HepG2 (cell line): ENCODE measurements around the gene FAM83C. TPM values are rescaled to one million over a fixed set of nuclear protein-coding genes. Genes with fewer than 3 reads are reported as not detected.

ENCODE experiments used
- ATF7-NPFF ChIP-seq: sonication (generic); formaldehyde crosslinking; IDR thresholded peaks from 2 replicates; pipeline ENCODE4 v1.8.1; 2023; ENCODE audit warnings: mild to moderate bottlenecking, low read depth, missing genetic modification reagents, moderate library complexity
- BCL3 ChIP-seq: sonication (generic); formaldehyde crosslinking; IDR thresholded peaks from 2 replicates; pipeline ENCODE4 v1.5.1; 2020; ENCODE audit warnings: mild to moderate bottlenecking, missing genetic modification reagents, moderate library complexity
- BRD4 ChIP-seq: sonication (generic); formaldehyde crosslinking; IDR thresholded peaks from 2 replicates; pipeline ENCODE4 v1.4.0; 2020; ENCODE audit warnings: missing genetic modification reagents
- DDIT3 ChIP-seq: sonication (generic); formaldehyde crosslinking; IDR thresholded peaks from 2 replicates; pipeline ENCODE4 v1.4.0; 2020; ENCODE audit warnings: mild to moderate bottlenecking, missing genetic modification reagents
- ELF4 ChIP-seq: sonication (generic); formaldehyde crosslinking; IDR thresholded peaks from 2 replicates; pipeline ENCODE4 v1.5.0; 2020; ENCODE audit warnings: missing genetic modification reagents, mild to moderate bottlenecking, moderate library complexity, borderline replicate concordance
- HDAC6 ChIP-seq: fragments of 200-600 bp; sonication (generic); IDR thresholded peaks from 2 replicates; pipeline ENCODE4 v1.7.0; 2017; ENCODE audit warnings: mild to moderate bottlenecking, antibody characterized with exemption, low read length, low read depth
- JARID2 ChIP-seq: sonication (generic); formaldehyde crosslinking; IDR thresholded peaks from 2 replicates; pipeline ENCODE4 v1.8.1; 2023; ENCODE audit warnings: missing genetic modification reagents, inconsistent platforms; ENCODE audit not compliant: insufficient replicate concordance
- JDP2 ChIP-seq: sonication (generic); formaldehyde crosslinking; IDR thresholded peaks from 2 replicates; pipeline ENCODE4 v1.8.1; 2022; ENCODE audit warnings: missing genetic modification reagents, borderline replicate concordance
- POLR2A ChIP-seq, 2 experiments: IDR thresholded peaks; 2 replicates each; pipeline ENCODE4 v1.6.1; 2011; ENCODE audit warnings: low read depth in 2 of 2, low read length in 2 of 2, mild to moderate bottlenecking in 1 of 2, moderate library complexity in 1 of 2; ENCODE audit not compliant: insufficient read depth in 1 of 2
- RXRA ChIP-seq: sonication (generic); formaldehyde crosslinking; IDR thresholded peaks from 2 replicates; pipeline ENCODE4 v1.5.1; 2020; ENCODE audit warnings: missing genetic modification reagents
- SETDB1 ChIP-seq: sonication (generic); formaldehyde crosslinking; IDR thresholded peaks from 2 replicates; pipeline ENCODE4 v1.5.1; 2020; ENCODE audit warnings: missing genetic modification reagents, mild to moderate bottlenecking, borderline replicate concordance
- SIX1 ChIP-seq: sonication (generic); formaldehyde crosslinking; IDR thresholded peaks from 2 replicates; pipeline ENCODE4 v1.4.0; 2020; ENCODE audit warnings: missing genetic modification reagents, borderline replicate concordance
- SMAD1 ChIP-seq: sonication (generic); formaldehyde crosslinking; IDR thresholded peaks from 2 replicates; pipeline ENCODE4 v1.4.0; 2020; ENCODE audit warnings: missing genetic modification reagents, low read depth, mild to moderate bottlenecking, borderline replicate concordance
- SRY ChIP-seq: sonication (generic); formaldehyde crosslinking; IDR thresholded peaks from 2 replicates; pipeline ENCODE4 v1.8.0; 2022; ENCODE audit warnings: mild to moderate bottlenecking, missing genetic modification reagents
- TRIM24 ChIP-seq: sonication (generic); formaldehyde crosslinking; IDR thresholded peaks from 2 replicates; pipeline ENCODE4 v1.8.0; 2022; ENCODE audit warnings: mild to moderate bottlenecking, missing genetic modification reagents
- ZNF234 ChIP-seq: sonication (generic); formaldehyde crosslinking; conservative IDR thresholded peaks from 2 replicates; pipeline ENCODE4 v1.5.1; 2020; ENCODE audit warnings: mild to moderate bottlenecking, missing genetic modification reagents
- ZNF589 ChIP-seq: sonication (generic); formaldehyde crosslinking; conservative IDR thresholded peaks from 2 replicates; pipeline ENCODE4 v1.8.0; 2022; ENCODE audit warnings: mild to moderate bottlenecking, moderate library complexity, missing genetic modification reagents
- ZNF678 ChIP-seq: sonication (generic); formaldehyde crosslinking; IDR thresholded peaks from 2 replicates; pipeline ENCODE4 v1.4.0; 2020; ENCODE audit warnings: mild to moderate bottlenecking, missing genetic modification reagents
- ZNF709 ChIP-seq: sonication (generic); formaldehyde crosslinking; IDR thresholded peaks from 2 replicates; pipeline ENCODE4 v1.5.0; 2020; ENCODE audit warnings: mild to moderate bottlenecking, missing genetic modification reagents
- ZNF746 ChIP-seq: sonication (generic); formaldehyde crosslinking; IDR thresholded peaks from 2 replicates; pipeline ENCODE4 v1.8.0; 2022; ENCODE audit warnings: mild to moderate bottlenecking, missing genetic modification reagents
- ZNF747 ChIP-seq: sonication (generic); formaldehyde crosslinking; IDR thresholded peaks from 2 replicates; pipeline ENCODE4 v1.8.1; 2023; ENCODE audit warnings: missing genetic modification reagents, mild to moderate bottlenecking, borderline replicate concordance
- ZNF83 ChIP-seq: sonication (generic); formaldehyde crosslinking; IDR thresholded peaks from 2 replicates; pipeline ENCODE4 v1.4.0; 2020; ENCODE audit warnings: missing genetic modification reagents, mild to moderate bottlenecking, borderline replicate concordance
- polyA plus RNA-seq, 8 experiments: library from polyadenylated mRNA; depleted of rRNA in 3 of 8; stranded (reverse) in 7 of 8; unstranded in 1 of 8; fragments of >200 nt; fragmentation: Illumina TruSeq in 4 of 8; extraction: Trizol in 4 of 8; gene quantifications; 2 replicates each; pipeline versions ENCODE4 v1.2.1 to v1.2.3, GENCODE V29; 2011 to 2016; ENCODE audit warnings: low read depth in 4 of 8, missing spikeins in 1 of 8, mixed read lengths in 1 of 8; ENCODE audit not compliant: insufficient read depth in 1 of 8
- total RNA-seq, 5 experiments: library from RNA; depleted of rRNA; stranded (reverse); fragments of >200 nt; fragmentation: Illumina TruSeq; extraction: Trizol; gene quantifications; 2 replicates each; pipeline ENCODE4 v1.2.3, GENCODE V29; 2016; ENCODE audit warnings: low read depth in 1 of 5
- TF ChIP-seq, protein P1 (sequence below): sonication (generic); formaldehyde crosslinking; IDR thresholded peaks from 2 replicates; pipeline ENCODE4 v1.5.1; 2020; ENCODE audit warnings: missing genetic modification reagents, mild to moderate bottlenecking, borderline replicate concordance
- TF ChIP-seq, protein P2 (sequence below): sonication (generic); formaldehyde crosslinking; IDR thresholded peaks from 2 replicates; pipeline ENCODE4 v1.5.1; 2020; ENCODE audit warnings: missing genetic modification reagents, mild to moderate bottlenecking, borderline replicate concordance

FAM83C gene
- total and polyA plus RNA-seq, 2 of the 13 experiments (the other 11 are each of a cell fraction or from before 2014, with no cell fraction given), result 0.04 TPM; not detected in 1

DNA sequence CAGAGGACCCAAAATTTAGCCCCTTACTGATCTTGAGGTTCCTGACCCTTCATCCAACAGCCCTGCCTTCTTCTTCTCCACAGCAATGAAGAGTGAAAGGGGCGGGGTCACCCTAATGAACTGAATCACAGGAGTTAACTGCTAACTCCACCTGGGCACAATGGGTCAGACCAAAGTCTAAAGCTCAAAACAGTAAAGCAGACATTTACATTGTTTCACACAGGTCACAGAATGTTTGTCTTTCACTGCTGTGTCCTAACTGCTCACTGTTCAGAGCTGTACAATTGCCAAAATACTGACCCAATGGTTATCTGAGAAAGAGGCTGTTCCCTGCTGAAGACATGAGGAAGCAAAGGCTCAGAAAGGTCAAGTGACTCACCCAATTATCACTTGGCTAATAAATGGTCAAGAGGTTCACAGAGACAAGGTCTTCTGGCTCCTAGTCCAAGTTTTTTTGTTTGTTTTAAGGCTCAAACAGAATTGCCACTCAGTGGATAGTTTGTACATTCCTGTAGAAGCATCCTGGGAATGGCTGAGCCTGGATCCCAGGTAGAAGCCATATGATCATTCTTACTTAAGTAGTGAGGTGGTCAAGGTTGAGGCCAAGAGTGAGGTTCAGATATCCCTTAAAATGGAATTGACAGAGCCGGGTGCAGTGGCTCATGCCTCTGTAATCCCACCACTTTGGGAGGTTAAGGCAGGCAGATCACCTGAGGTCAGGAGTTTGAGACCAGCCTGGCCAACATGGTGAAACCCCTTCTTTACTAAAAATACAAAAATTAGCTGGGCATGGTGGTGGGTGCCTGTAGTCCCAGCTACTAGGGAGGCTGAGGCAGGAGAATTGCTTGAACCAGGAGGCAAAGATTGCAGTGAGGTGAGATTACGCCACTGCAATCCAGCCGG is 35.1 kb upstream of the FAM83C start (continued):
- TF ChIP-seq ZNF234 (CRISPR knock-in tag) (no peak), POLR2A (IDR thresholded peaks at IDR 0.05; ENCODE audit: insufficient read depth in 1 of 2, low read depth in 2 of 2, low read length in 2 of 2) (peak in 1 of 2 experiments; percentile 12; a peak in 1 of 4 replicates), ZNF83 (CRISPR knock-in tag) (0 out of 2 replicates have a peak, but pooled peaks have one; percentile 57), JARID2 (no peak), HDAC6 (no peak), SIX1 (CRISPR knock-in tag) (peak; percentile 90; the same call in 1 of the 2 replicates), ZNF589 (CRISPR knock-in tag) (peak; percentile 88; the same call in 1 of the 2 replicates), JDP2 (CRISPR knock-in tag) (no peak; the same call in 1 of the 2 replicates), ZNF746 (peak; percentile 74; the same call in 1 of the 2 replicates), DDIT3 (CRISPR knock-in tag) (no peak; the same call in 1 of the 2 replicates), ATF7-NPFF (0 out of 2 replicates have a peak, but pooled peaks have one; percentile 21), ELF4 (CRISPR knock-in tag) (peak; percentile 32; the same call in 1 of the 2 replicates), ZNF678 (no peak), RXRA (CRISPR knock-in tag) (peak; percentile 93; the same call in 1 of the 2 replicates), BCL3 (CRISPR knock-in tag) (0 out of 2 replicates have a peak, but pooled peaks have one; percentile 58), SETDB1 (CRISPR knock-in tag) (no peak), BRD4 (CRISPR knock-in tag) (no peak), ZNF709 (CRISPR knock-in tag) (no peak), SRY (CRISPR knock-in tag) (peak; percentile 84; the same call in 1 of the 2 replicates), SMAD1 (no peak), TRIM24 (no peak; the same call in 1 of the 2 replicates), ZNF747 (CRISPR knock-in tag) (peak; percentile 91; the same call in 1 of the 2 replicates)
- TF ChIP-seq, protein P1, sequence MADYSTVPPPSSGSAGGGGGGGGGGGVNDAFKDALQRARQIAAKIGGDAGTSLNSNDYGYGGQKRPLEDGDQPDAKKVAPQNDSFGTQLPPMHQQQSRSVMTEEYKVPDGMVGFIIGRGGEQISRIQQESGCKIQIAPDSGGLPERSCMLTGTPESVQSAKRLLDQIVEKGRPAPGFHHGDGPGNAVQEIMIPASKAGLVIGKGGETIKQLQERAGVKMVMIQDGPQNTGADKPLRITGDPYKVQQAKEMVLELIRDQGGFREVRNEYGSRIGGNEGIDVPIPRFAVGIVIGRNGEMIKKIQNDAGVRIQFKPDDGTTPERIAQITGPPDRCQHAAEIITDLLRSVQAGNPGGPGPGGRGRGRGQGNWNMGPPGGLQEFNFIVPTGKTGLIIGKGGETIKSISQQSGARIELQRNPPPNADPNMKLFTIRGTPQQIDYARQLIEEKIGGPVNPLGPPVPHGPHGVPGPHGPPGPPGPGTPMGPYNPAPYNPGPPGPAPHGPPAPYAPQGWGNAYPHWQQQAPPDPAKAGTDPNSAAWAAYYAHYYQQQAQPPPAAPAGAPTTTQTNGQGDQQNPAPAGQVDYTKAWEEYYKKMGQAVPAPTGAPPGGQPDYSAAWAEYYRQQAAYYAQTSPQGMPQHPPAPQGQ (CRISPR knock-in tag), result no peak; the same call in 1 of the 2 replicates
- TF ChIP-seq, protein P2, sequence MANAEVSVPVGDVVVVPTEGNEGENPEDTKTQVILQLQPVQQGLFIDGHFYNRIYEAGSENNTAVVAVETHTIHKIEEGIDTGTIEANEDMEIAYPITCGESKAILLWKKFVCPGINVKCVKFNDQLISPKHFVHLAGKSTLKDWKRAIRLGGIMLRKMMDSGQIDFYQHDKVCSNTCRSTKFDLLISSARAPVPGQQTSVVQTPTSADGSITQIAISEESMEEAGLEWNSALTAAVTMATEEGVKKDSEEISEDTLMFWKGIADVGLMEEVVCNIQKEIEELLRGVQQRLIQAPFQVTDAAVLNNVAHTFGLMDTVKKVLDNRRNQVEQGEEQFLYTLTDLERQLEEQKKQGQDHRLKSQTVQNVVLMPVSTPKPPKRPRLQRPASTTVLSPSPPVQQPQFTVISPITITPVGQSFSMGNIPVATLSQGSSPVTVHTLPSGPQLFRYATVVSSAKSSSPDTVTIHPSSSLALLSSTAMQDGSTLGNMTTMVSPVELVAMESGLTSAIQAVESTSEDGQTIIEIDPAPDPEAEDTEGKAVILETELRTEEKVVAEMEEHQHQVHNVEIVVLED (CRISPR knock-in tag), result no peak; the same call in 1 of the 2 replicates
